Measurements from ENCODE around the gene TFAP2B.
A peak's percentile ranks its signal among the peaks of the same experiment; 100 is the strongest.

TFAP2B gene

DNA sequence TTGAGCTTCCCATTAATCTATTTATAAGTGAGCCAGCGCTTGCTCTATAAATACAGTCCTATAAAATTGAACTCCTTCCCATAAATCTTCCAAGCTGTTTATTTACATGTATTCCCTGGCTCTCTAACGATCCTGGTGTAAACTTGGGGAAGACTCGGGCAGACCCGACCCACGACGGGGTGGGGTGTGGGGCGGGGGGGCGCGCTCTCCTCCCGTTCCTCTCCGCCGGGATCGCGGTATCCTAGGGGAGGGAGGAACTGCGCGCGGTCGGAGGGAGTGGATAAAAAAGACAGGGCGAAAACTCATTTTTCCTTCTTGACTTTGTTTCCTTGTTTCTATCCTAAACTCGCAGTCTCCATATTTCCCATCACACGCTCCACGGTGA, 31.1 kb downstream of the TFAP2B start:
- no peaks in the 10 kb centered on the region for H3K9me3 ChIP-seq (ENCODE audit: severe bottlenecking)
- peak; percentile 52 for DNase-seq
- H3K27ac ChIP-seq, result peak overlapping the region; percentile 16; the same call in 1 of the 2 replicates
- peak overlapping the region; percentile 66 for H3K4me3 ChIP-seq (ENCODE audit: low read depth, low read length)
- H3K36me3 ChIP-seq, result no peaks in the 10 kb centered on the region
- TF ChIP-seq, protein P1, sequence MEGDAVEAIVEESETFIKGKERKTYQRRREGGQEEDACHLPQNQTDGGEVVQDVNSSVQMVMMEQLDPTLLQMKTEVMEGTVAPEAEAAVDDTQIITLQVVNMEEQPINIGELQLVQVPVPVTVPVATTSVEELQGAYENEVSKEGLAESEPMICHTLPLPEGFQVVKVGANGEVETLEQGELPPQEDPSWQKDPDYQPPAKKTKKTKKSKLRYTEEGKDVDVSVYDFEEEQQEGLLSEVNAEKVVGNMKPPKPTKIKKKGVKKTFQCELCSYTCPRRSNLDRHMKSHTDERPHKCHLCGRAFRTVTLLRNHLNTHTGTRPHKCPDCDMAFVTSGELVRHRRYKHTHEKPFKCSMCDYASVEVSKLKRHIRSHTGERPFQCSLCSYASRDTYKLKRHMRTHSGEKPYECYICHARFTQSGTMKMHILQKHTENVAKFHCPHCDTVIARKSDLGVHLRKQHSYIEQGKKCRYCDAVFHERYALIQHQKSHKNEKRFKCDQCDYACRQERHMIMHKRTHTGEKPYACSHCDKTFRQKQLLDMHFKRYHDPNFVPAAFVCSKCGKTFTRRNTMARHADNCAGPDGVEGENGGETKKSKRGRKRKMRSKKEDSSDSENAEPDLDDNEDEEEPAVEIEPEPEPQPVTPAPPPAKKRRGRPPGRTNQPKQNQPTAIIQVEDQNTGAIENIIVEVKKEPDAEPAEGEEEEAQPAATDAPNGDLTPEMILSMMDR (IDR thresholded peaks at IDR 0.05; ENCODE audit: low read depth, low read length), result no peak
- peaks cover 3% of the 10 kb centered on the region for H3K27me3 ChIP-seq (ENCODE audit: insufficient read depth, low read depth, severe bottlenecking)

- H3K27me3 ChIP-seq (ENCODE audit: insufficient read depth, low read depth, severe bottlenecking), result peaks cover 3% of the 10 kb centered on the region
- no peaks in the 10 kb centered on the region for H3K36me3 ChIP-seq
- DNase-seq, result peak; percentile 83
- TF ChIP-seq, protein P1 (IDR thresholded peaks at IDR 0.05; ENCODE audit: low read depth, low read length), result no peak
- peak overlapping the region; percentile 16; the same call in 1 of the 2 replicates for H3K27ac ChIP-seq
- no peaks in the 10 kb centered on the region for H3K9me3 ChIP-seq (ENCODE audit: severe bottlenecking)
- peak overlapping the region; percentile 66 for H3K4me3 ChIP-seq (ENCODE audit: low read depth, low read length)
These were observed 31.8 kb downstream of the TFAP2B start for GRCh38 chr6:50850223-50851048.

DNA sequence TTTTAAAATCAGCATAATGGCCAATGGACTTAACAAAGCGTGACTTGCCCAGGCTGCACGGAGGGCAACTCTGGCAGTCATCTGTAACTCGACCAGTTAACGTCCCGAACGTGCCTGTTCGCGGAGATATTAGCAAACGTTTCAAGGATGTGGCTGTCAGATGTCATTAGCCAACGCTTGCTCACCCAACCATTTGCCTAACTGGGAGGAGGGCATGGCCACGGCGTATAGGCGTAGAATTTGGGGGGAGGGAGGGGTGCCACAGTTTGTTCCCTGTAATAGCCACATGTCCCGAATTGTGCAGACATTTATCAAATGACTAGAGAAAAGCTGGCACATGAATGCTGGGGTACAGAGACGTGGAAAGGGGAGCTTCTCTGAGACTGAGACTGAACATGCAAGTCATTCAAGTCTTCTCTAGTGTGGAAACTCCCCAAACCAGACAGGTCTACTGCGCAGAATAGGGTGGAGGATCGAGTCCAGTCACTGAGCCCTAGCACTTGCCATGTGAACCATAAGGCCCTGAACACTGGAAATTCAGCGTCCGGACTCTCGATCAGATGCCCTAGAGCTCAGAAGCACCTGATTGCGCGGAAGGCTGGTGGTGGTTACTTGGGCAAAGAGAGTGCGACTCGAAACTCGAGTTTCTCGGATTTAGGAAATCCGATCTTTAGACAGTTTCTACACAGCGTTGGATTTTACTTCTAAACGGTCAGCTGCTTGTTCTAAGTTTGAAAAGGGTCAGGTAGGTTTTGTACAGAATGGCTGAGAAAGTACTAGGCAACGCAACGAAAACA, 32.6 kb downstream of the TFAP2B start:
- TF ChIP-seq, protein P1 (IDR thresholded peaks at IDR 0.05; ENCODE audit: low read depth, low read length), result no peak
- Histone ChIP-seq H3K27me3 (ENCODE audit: insufficient read depth, low read depth, severe bottlenecking) (peaks cover 3% of the 10 kb centered on the region), H3K4me3 (ENCODE audit: low read depth, low read length) (no peak overlapping the region), H3K9me3 (ENCODE audit: severe bottlenecking) (no peaks in the 10 kb centered on the region), H3K27ac (no peak overlapping the region), H3K36me3 (no peaks in the 10 kb centered on the region)
- no peak for DNase-seq

- TF ChIP-seq, protein P1 (IDR thresholded peaks at IDR 0.05; ENCODE audit: low read depth, low read length), result no peak
- no peaks in the 10 kb centered on the region for H3K9me3 ChIP-seq (ENCODE audit: severe bottlenecking)
- no peak for DNase-seq
- H3K36me3 ChIP-seq, result no peaks in the 10 kb centered on the region
- peaks cover 3% of the 10 kb centered on the region for H3K27me3 ChIP-seq (ENCODE audit: insufficient read depth, low read depth, severe bottlenecking)
- no peak overlapping the region for H3K4me3 ChIP-seq (ENCODE audit: low read depth, low read length)
- H3K27ac ChIP-seq, result no peak overlapping the region
These were observed 35.3 kb downstream of the TFAP2B start for GRCh38 chr6:50853939-50854338.

DNA sequence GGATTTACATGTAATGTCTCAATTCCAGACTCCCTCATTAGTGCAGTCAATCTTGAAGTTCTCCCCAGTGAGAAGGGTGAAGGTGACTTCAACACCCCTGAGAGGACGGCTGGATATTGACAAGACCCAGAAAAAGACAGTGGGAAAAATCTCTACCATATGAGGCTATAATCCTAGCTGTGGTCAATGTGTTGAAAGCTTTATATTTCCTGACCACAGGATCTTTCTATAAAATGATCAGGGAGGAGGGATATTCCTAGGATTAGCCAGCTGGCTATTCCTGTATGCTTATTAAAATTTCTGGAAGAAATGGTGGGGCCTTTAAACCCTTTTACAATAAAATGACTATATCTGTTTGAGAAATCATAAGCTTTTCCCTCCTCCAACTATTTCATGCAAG, 43.0 kb downstream of the TFAP2B start:
- no peaks in the 10 kb centered on the region for H3K9me3 ChIP-seq (ENCODE audit: severe bottlenecking)
- no peak for DNase-seq
- TF ChIP-seq, protein P1 (IDR thresholded peaks at IDR 0.05; ENCODE audit: low read depth, low read length), result no peak

More for the DNA sequence above, 43.0 kb downstream of the TFAP2B start:
- Histone ChIP-seq H3K27ac (no peak overlapping the region), H3K36me3 (no peaks in the 10 kb centered on the region), H3K4me3 (ENCODE audit: low read depth, low read length) (no peak overlapping the region), H3K27me3 (ENCODE audit: insufficient read depth, low read depth, severe bottlenecking) (no peaks in the 10 kb centered on the region)

Measured in WERI-Rb-1 (cell line).